NOMO-1 treated with DMSO at 0.1 percent for 48 hours (cell line): ENCODE results near the gene STPG1.

ENCODE experiments used
- DNase-seq: peaks from one replicate; lab custom pipeline; 2025; ENCODE audit not compliant: unreplicated experiment; lab: John Stamatoyannopoulos, UW

Gene STPG1

GRCh38 chr1:24319962-24320361 lies 93.6 kb downstream of the STPG1 start:
- no peak for DNase-seq

DNA sequence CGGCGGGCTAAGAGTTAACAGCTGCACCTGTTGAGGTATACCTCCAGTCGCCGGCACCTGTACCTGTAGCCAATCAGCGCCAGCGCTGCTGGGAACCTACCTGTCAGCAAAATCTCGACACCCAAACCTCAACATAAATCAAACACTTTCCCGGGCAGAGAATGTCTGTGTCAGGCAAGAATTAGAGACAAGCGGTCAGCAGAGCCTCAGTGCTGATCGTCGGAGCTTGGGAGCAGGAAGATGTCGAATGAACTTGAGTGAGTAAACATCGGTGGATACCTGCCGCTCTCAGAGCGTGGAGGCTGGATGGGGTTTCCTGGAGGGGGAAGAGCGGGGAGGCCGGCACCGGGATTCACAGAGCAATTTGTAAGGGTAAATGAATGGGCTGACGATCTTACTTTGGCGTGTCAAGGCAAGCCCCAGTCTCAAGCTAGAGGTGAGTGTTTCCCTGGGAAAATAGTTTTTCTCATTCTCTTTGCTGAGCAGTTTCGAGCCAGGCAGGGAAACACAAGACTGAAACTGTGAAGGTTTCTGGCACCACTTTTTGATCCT lies 94.2 kb downstream of the STPG1 start, which contains the start of gene GRHL3:
TSS of gene GRHL3 (plus strand) at position 46 of the 552 bp plus-strand sequence. CDS start at position 241, 195 bp downstream.
- DNase-seq, result no peak

DNA sequence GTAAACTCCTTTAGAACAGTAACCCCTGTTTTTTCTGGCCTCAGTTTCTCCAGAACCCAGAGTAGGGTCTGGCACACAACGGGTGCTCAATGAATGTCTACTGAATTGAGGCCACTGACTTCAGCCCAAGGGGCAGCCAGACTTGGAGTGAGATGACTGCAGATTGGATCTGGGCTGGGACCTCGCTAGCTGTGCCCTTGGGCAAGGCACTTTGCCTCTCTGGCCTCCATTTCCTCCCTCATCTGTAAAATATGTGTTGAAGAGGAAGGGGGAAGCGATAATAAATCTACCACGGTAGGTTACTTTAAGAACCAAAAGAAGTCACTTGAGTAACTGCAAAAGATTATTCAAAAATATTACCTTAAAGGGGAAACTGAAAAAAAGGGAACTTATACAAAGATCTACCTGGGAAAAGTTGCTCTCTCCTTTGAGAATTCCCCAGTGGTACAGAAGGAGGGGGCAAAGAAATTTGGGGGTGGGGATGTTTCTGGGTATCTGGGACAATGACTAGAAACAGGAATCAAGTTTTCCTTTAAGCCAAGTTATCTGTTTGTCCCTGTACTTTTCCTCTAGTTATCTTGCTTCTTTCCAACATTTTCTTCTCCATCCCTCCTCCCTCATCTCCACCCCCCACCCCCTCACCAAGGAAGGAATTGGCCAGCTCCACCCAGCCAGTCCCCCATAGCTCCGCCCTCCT lies 94.8 kb downstream of the STPG1 start:
- peak; percentile 54 for DNase-seq

DNA sequence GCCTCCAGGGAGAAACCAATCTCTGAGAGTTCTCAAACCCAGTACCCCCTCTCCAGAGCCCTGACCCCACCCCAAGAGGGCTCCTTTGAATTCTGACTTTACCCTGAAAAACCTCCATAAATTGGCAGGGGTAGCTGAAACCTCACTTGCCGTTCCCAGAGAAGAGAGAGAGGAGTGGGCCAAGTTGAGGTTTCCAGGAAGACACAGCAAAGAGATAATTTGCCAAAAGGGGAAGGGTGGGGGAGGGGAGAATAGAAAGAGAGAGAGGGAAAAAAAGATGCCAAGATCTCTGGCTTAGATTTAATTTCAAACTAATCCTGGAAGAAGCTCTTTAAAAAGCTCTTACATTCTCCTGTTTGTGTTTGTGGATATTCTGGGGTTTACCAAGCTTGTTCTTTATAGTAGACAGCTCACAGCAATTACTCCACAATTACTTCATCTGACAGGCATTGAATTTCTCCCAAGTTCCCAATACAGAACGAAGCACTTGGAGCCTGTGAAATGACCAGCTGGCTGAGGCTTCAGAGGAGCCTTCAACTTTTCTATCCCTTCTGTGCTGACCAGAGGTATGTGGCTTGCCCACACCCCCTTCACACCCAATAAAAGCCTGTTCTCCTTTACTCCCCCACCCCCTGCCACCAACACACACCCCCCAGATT lies 95.5 kb downstream of the STPG1 start:
- DNase-seq, result no peak

DNA sequence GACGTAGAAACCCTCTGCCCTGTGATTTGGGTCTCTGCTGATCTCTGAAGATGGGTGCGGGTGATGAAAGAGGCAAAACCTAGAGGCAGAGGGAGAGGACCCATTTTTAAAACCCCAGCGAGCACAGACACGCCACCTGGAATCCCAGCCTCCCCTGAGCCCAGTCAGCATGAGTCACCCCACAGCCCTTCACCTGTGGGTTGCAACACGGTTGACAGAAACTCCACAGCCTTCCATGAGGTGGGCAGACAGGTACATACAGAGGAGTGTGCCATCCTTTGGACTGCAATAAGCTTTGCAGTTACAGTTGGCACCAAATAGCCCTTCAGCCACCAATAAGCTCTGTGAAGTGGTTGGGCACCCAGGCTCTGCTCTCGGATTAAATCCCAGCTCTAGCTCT lies 96.5 kb downstream of the STPG1 start:
- DNase-seq, result no peak

DNA sequence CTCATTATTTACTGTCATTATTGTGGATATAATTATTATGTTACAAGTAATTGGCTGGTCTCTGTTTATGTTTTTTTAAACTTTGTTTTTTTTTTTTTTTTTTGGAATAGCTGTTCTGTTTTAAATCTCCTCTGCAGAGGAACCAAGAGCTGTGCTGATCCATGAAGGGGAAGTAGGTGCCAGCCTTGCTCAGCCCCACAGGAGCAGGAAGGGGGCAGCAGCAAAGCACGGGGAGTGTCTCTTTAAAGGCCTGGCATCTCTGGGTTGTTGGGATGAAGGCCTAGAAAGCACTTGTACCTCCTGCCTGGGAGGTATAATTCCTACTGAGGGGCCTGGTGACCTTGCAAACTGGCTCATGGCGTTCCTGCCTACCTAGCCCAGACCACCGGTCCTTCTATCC lies 96.9 kb downstream of the STPG1 start:
- DNase-seq, result peak; percentile 29

- DNase-seq, result no peak
Measured at GRCh38 chr1:24315391-24315790, 98.2 kb downstream of the STPG1 start.

- no peak for DNase-seq
Measured at GRCh38 chr1:24311741-24312140, 101.8 kb downstream of the STPG1 start.

DNA sequence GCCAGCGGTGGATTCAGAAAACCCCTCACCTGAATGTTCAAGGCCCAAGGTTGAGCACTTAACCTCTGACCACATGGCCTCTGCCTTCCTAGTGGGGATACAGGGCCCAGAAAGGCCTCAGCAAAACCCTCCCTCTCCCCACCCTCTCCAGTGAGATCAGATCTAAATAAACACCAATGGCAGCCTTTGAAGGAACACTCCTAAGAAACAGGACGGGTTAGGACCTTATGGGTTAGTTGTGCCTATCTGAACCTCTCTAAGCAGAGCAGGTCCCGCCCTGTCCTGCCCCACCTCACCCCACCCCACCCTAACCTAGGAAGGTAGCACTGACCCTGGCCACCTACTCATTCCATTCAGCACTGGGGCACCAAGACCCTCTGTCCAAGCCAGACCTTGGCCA lies 102.3 kb downstream of the STPG1 start:
- DNase-seq, result no peak

GRCh38 chr1:24309762-24310485 lies 103.7 kb downstream of the STPG1 start:
- no peak for DNase-seq

DNA sequence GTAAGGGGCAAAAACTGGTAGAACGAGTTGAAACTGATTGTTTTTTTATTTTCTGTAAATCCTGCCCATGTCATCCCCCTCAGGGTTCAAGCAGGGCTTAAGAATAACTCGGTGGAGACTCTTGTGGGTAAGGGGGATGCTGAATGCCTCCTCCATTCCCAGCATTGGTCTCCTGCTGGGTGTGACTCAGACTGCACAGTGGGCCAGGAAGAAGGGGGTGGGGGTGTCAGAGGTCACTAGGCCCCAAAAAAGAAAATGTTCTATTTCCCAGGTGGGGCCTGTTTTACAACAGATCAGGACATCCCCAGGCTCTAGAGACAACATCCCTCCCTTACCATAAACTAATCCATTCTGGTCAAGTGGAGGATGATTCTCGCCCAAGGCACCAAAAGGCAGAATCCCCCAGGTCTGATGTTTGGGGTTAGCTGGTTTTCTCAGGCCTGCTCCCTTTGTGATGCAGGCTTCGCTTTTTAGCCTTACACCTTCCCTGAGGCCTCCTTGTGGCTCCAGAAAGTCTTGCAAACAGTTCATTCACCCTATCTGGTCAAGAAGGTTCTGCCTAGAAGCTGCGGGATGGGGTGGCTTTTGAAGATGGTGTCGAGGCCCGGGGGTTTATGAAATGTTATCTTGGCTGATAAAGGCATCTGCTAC lies 105.1 kb downstream of the STPG1 start:
- no peak for DNase-seq
